ENCODE results near the gene POC1A. TPM values are rescaled to one million over a fixed set of nuclear protein-coding genes. Genes with fewer than 3 reads are reported as not detected.
"Not testable (repeated sequence)": the region's sequence is repeated elsewhere in the genome, so short reads cannot be mapped to it uniquely, and the experiment has no call there.

The POC1A gene
- total RNA-seq, 6 donors from 2014 or later, result 1.0 to 4.2 (median 2.8) TPM

DNA sequence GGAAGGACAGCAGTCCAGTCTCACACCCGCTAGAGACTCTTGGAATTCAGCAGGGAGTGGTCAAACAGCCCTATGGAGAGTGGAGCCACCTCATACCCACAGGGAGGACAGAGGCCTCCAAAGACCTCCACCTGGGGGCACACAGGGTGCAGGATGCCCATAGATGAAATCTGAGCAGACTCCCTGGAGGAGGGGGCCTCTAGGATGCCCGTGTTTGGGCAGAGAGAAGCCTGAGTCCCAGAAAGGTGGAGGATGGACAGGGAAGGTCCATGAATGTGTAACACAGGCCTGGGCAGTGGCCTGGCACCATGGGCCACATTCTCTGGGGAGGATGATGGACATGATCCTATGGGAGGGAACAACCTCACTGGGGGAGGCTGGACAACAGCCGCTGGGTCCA lies 119.6 kb downstream of the POC1A start:
- DNase-seq (no peak), ATAC-seq (ENCODE audit: low FRiP score in 2 of 2) (no peak)
- Histone ChIP-seq H3K4me1 (peaks cover 3 to 10% (median 9%) of the 10 kb centered on the region in 4 donors), H3K36me3 (no peaks in the 10 kb centered on the region), H3K4me3 (no peak overlapping the region), H3K27ac (no peak overlapping the region), H3K9me3 (no peaks in the 10 kb centered on the region), H3K27me3 (no peaks in the 10 kb centered on the region)
- TF ChIP-seq, protein P1, sequence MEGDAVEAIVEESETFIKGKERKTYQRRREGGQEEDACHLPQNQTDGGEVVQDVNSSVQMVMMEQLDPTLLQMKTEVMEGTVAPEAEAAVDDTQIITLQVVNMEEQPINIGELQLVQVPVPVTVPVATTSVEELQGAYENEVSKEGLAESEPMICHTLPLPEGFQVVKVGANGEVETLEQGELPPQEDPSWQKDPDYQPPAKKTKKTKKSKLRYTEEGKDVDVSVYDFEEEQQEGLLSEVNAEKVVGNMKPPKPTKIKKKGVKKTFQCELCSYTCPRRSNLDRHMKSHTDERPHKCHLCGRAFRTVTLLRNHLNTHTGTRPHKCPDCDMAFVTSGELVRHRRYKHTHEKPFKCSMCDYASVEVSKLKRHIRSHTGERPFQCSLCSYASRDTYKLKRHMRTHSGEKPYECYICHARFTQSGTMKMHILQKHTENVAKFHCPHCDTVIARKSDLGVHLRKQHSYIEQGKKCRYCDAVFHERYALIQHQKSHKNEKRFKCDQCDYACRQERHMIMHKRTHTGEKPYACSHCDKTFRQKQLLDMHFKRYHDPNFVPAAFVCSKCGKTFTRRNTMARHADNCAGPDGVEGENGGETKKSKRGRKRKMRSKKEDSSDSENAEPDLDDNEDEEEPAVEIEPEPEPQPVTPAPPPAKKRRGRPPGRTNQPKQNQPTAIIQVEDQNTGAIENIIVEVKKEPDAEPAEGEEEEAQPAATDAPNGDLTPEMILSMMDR (IDR thresholded peaks at IDR 0.05), result no peak
- 86 to 87% methylated on average over 2 to 3 of the region's 3 CpGs for WGBS, 2 donors

DNA sequence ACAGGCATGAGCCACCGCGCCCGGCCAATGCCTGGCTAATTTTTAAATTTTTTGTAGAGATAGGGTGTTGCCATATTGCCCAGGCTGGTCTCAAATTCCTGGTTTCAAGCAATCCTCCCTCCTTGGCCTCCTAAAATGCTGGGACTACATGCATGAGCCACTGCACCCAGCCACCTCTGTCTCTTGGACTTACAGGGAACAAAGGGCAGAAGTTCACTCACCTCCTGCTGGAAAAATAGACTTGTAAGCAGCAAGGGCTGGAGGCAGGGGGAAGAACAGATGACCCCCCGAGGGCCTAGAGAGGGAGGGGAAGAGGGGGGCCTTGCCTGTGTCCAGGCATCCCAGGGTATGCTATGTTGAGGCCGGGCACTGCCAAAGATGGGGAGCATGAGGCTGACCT lies 120.0 kb downstream of the POC1A start:
- no peaks in the 10 kb centered on the region for H3K27me3 ChIP-seq
- DNase-seq (no peak), ATAC-seq (ENCODE audit: low FRiP score in 2 of 2) (no peak)
- 70 to 82% methylated on average over 2 to 5 of the region's 5 CpGs for WGBS, 2 donors
- H3K27ac ChIP-seq, result no peak overlapping the region
- no peaks in the 10 kb centered on the region for H3K36me3 ChIP-seq
- no peaks in the 10 kb centered on the region for H3K9me3 ChIP-seq
- peaks cover 0 to 5% (median 4%) of the 10 kb centered on the region in 4 donors for H3K4me1 ChIP-seq
- no peak overlapping the region for H3K4me3 ChIP-seq
- no peak for TF ChIP-seq POLR2A (IDR thresholded peaks at IDR 0.05)
- TF ChIP-seq POLR2AphosphoS5 (IDR thresholded peaks at IDR 0.05), result no peak
- no peak for TF ChIP-seq EP300 (IDR thresholded peaks at IDR 0.05)
- TF ChIP-seq, protein P1 (IDR thresholded peaks at IDR 0.05), result no peak

DNA sequence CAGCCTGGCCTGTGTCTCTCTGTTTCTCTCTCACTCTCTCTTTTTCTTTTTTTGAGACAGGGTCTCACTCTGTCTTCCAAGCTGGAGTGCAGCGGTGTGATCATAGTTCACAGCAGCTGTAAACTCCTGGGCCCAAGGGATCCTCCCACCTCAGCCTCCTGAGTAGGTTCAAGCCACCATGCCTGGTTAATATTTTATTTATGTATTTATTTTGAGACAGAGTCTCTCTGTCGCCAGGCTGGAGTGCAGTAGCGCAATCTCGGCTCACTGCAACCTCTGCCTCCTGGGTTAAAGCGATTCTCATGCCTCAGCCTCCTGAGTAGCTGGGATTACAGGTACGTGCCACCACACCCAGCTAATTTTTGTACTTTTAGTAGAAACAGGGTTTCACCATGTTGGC lies 120.5 kb downstream of the POC1A start:
- 81 to 94% methylated on average over 6 of the region's 6 CpGs for WGBS, 2 donors
- not testable (repeated sequence) for H3K36me3 ChIP-seq; H3K4me3 ChIP-seq; H3K27me3 ChIP-seq; H3K9me3 ChIP-seq; DNase-seq; H3K4me1 ChIP-seq; ATAC-seq (ENCODE audit: low FRiP score in 2 of 2); H3K27ac ChIP-seq

DNA sequence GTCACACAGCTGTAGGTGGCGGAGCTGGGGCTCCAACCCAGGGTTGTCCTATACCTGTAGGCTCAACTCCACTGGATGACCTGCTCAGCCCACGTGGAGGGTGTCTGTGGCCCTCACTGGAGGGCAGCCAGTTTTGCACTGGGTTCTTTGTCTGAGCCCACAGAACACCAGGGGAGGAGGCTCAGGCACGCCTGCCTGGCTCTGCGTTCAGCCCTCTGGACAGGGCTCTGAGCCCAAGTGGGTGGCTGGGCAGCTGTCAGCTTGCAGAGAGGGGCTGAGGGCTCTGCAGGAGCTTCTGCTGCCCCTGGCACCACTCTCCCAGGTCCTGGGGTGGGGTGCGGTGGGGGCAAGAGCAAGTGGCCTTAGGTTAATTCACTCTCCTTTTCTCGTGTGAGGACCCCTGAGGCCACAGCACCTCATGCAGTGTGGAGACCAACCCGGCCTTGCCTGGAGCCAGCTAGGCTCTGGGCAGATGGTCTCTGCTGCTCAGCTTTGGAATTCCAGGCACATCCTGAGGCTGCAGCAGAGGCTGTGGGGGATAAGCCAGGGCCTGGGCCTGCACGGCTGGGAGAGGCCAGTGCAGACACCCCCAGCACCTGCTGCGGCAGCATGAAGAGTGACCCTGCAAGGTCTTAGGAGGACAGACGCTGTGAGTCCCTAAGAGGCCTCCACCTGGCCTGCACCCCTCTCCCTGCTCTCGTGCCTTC lies 121.4 kb downstream of the POC1A start:
- WGBS, 2 donors, result 86% methylated on average over 9 of the region's 11 CpGs; no CpG with 5 or more reads in 1 of the 2 donors
- H3K27ac ChIP-seq, result no peak overlapping the region
- H3K4me1 ChIP-seq, result no peaks in the 10 kb centered on the region
- no peaks in the 10 kb centered on the region for H3K9me3 ChIP-seq
- DNase-seq (no peak), ATAC-seq (ENCODE audit: low FRiP score in 2 of 2) (no peak)
- no peaks in the 10 kb centered on the region for H3K36me3 ChIP-seq
- TF ChIP-seq, protein P1 (IDR thresholded peaks at IDR 0.05), result no peak
- no peak for TF ChIP-seq EP300 (IDR thresholded peaks at IDR 0.05)
- no peak for TF ChIP-seq POLR2A (IDR thresholded peaks at IDR 0.05)
- no peaks in the 10 kb centered on the region for H3K27me3 ChIP-seq
- no peak overlapping the region for H3K4me3 ChIP-seq

DNA sequence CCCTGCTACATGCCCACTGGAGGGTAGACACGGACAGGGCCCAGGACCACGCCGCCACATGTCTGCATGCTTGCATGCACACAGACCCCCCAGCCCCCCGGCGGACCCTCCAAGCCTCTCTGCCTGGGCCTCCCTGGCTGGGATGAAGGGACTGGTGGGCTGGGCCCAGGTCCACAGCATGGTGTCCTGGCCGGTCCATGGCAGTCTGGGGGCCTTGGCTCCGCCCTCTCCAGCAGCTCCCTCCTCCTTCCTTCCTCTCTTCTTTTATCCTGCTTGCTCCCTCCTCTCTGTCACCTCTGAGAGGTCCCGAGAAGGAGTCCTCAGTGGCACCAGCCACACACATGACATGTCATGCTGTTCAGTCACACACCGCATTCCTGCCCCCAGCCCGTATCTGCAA lies 122.3 kb downstream of the POC1A start:
- Histone ChIP-seq H3K9me3 (no peaks in the 10 kb centered on the region), H3K27me3 (no peaks in the 10 kb centered on the region), H3K4me1 (no peaks in the 10 kb centered on the region), H3K36me3 (no peaks in the 10 kb centered on the region), H3K27ac (no peak overlapping the region), H3K4me3 (no peak overlapping the region)
- DNase-seq (no peak), ATAC-seq (ENCODE audit: low FRiP score in 2 of 2) (no peak)
- TF ChIP-seq POLR2A (IDR thresholded peaks at IDR 0.05) (no peak), POLR2AphosphoS5 (IDR thresholded peaks at IDR 0.05) (no peak), EP300 (IDR thresholded peaks at IDR 0.05) (no peak)
- TF ChIP-seq, protein P1 (IDR thresholded peaks at IDR 0.05), result no peak
- 89 to 91% methylated on average over 9 to 10 of the region's 10 CpGs for WGBS, 2 donors

Data from upper lobe of left lung (tissue), 6 donors.